WTC11 (cell line): ENCODE results near the gene PRIM2. TPM values are rescaled to one million over a fixed set of nuclear protein-coding genes. Genes with fewer than 3 reads are reported as not detected.
A peak's percentile ranks its signal among the peaks of the same experiment; 100 is the strongest.

ENCODE experiments used
- ATAC-seq: fragments of 200-7000 bp; cut with Tn5 transposase; 2 replicates; pipeline ENCODE4 v1.10.0; 2021; ENCODE audit warnings: mild to moderate bottlenecking, moderate library complexity
- CTCF ChIA-PET: fragments of 300-600 bp; sonication (Branson Sonifier 250); formaldehyde crosslinking; loops from one replicate; lab custom pipeline; 2021; ENCODE audit warnings: antibody characterized with exemption; lab: Charles Lee
- POLR2A ChIA-PET: fragments of 350-600 bp; sonication (Branson Sonifier 250); formaldehyde crosslinking; loops from one replicate; lab custom pipeline; 2021; ENCODE audit warnings: antibody characterized with exemption; lab: Charles Lee
- DNase-seq: peaks from one replicate; pipeline ENCODE4 v3.0.0; 2021; ENCODE audit warnings: low spot score
- H3K27ac Mint-ChIP-seq: 2 replicates; pipeline ENCODE4 v1.8.0; 2021; ENCODE audit warnings: mixed read lengths
- H3K27me3 Mint-ChIP-seq: 2 replicates; pipeline ENCODE4 v1.8.0; 2021; ENCODE audit warnings: low read depth, mild to moderate bottlenecking, moderate library complexity, mixed read lengths
- H3K36me3 Mint-ChIP-seq: 2 replicates; pipeline ENCODE4 v1.8.0; 2021; ENCODE audit warnings: mixed read lengths
- H3K4me1 Mint-ChIP-seq: 2 replicates; pipeline ENCODE4 v1.8.0; 2022; ENCODE audit warnings: mixed read lengths
- H3K4me3 Mint-ChIP-seq: 2 replicates; pipeline ENCODE4 v1.8.0; 2021; ENCODE audit warnings: mild to moderate bottlenecking, moderate library complexity, mixed read lengths
- H3K9me3 Mint-ChIP-seq: 2 replicates; pipeline ENCODE4 v1.8.0; 2021; ENCODE audit warnings: mixed read lengths
- AFF4 ChIP-seq: sonication (generic); formaldehyde crosslinking; IDR thresholded peaks from 2 replicates; pipeline ENCODE4 v1.8.1; 2023; ENCODE audit warnings: mild to moderate bottlenecking, missing genetic modification reagents, borderline replicate concordance
- ATF1 ChIP-seq: sonication (generic); formaldehyde crosslinking; IDR thresholded peaks from 2 replicates; pipeline ENCODE4 v1.8.1; 2023; ENCODE audit warnings: mild to moderate bottlenecking, moderate library complexity, missing genetic modification reagents
- ATF2 ChIP-seq: sonication (generic); formaldehyde crosslinking; IDR thresholded peaks from 2 replicates; pipeline ENCODE4 v1.8.1; 2022; ENCODE audit warnings: low read depth, missing genetic modification reagents, borderline replicate concordance
- CTCF ChIP-seq: fragments of 200-600 bp; IDR thresholded peaks from 2 replicates; pipeline ENCODE4 v1.8.0; 2022; ENCODE audit warnings: antibody characterized with exemption
- E2F4 ChIP-seq: sonication (generic); formaldehyde crosslinking; IDR thresholded peaks from 2 replicates; pipeline ENCODE4 v1.8.1; 2022; ENCODE audit warnings: low read depth, mild to moderate bottlenecking, moderate library complexity, missing genetic modification reagents, borderline replicate concordance
- ELF4 ChIP-seq: sonication (generic); formaldehyde crosslinking; IDR thresholded peaks from 2 replicates; pipeline ENCODE4 v1.8.1; 2022; ENCODE audit warnings: low read depth, mild to moderate bottlenecking, moderate library complexity, missing genetic modification reagents
- EMX1 ChIP-seq: fragments of 250-450 bp; sonication (Bioruptor Pico); IDR thresholded peaks from 2 replicates; pipeline ENCODE4 v1.8.0; 2021; ENCODE audit warnings: mild to moderate bottlenecking
- ETV6 ChIP-seq: sonication (generic); formaldehyde crosslinking; IDR thresholded peaks from 2 replicates; pipeline ENCODE4 v1.8.1; 2022; ENCODE audit warnings: mild to moderate bottlenecking, missing genetic modification reagents
- IRF2 ChIP-seq: sonication (generic); formaldehyde crosslinking; IDR thresholded peaks from 2 replicates; pipeline ENCODE4 v1.8.0; 2022; ENCODE audit warnings: low read depth, missing genetic modification reagents, borderline replicate concordance
- JAZF1 ChIP-seq: fragments of 250-450 bp; sonication (Bioruptor Pico); IDR thresholded peaks from 2 replicates; pipeline ENCODE4 v1.9.0; 2021; ENCODE audit warnings: moderate library complexity, mild to moderate bottlenecking, inconsistent platforms
- JUN ChIP-seq: sonication (generic); formaldehyde crosslinking; IDR thresholded peaks from 2 replicates; pipeline ENCODE4 v1.8.0; 2023; ENCODE audit warnings: mild to moderate bottlenecking, missing genetic modification reagents
- NFATC4 ChIP-seq: fragments of 250-450 bp; sonication (Bioruptor Pico); IDR thresholded peaks from 2 replicates; pipeline ENCODE4 v1.9.0; 2021; ENCODE audit warnings: mild to moderate bottlenecking
- NFYB ChIP-seq: sonication (generic); formaldehyde crosslinking; conservative IDR thresholded peaks from 2 replicates; pipeline ENCODE4 v1.8.0; 2022; ENCODE audit warnings: low read depth, missing genetic modification reagents
- NR1H2 ChIP-seq: sonication (generic); formaldehyde crosslinking; IDR thresholded peaks from 2 replicates; pipeline ENCODE4 v1.9.0; 2021; ENCODE audit warnings: mild to moderate bottlenecking, moderate library complexity, missing genetic modification reagents
- SP1 ChIP-seq: sonication (generic); formaldehyde crosslinking; conservative IDR thresholded peaks from 2 replicates; pipeline ENCODE4 v1.8.1; 2022; ENCODE audit warnings: missing genetic modification reagents
- TEAD1 ChIP-seq: sonication (generic); formaldehyde crosslinking; IDR thresholded peaks from 2 replicates; pipeline ENCODE4 v1.8.0; 2022; ENCODE audit warnings: mild to moderate bottlenecking, missing genetic modification reagents
- TP53 ChIP-seq: sonication (generic); formaldehyde crosslinking; IDR thresholded peaks from 2 replicates; pipeline ENCODE4 v1.8.1; 2023; ENCODE audit warnings: mild to moderate bottlenecking, missing genetic modification reagents
- ZBTB43 ChIP-seq: sonication (generic); formaldehyde crosslinking; IDR thresholded peaks from 2 replicates; pipeline ENCODE4 v1.8.1; 2023; ENCODE audit warnings: mild to moderate bottlenecking, missing genetic modification reagents
- ZNF232 ChIP-seq: sonication (generic); formaldehyde crosslinking; IDR thresholded peaks from 2 replicates; pipeline ENCODE4 v1.8.0; 2022; ENCODE audit warnings: mild to moderate bottlenecking, missing genetic modification reagents
- ZNF263 ChIP-seq: sonication (generic); formaldehyde crosslinking; IDR thresholded peaks from 2 replicates; pipeline ENCODE4 v1.8.1; 2022; ENCODE audit warnings: low read depth, mild to moderate bottlenecking, moderate library complexity, missing genetic modification reagents
- ZNF317 ChIP-seq: sonication (generic); formaldehyde crosslinking; IDR thresholded peaks from 2 replicates; pipeline ENCODE4 v1.8.1; 2023; ENCODE audit warnings: low read depth, mild to moderate bottlenecking, moderate library complexity, missing genetic modification reagents, borderline replicate concordance
- ZNF416 ChIP-seq: fragments of 250-450 bp; sonication (Bioruptor Pico); IDR thresholded peaks from 2 replicates; pipeline ENCODE4 v1.9.0; 2021; ENCODE audit warnings: mild to moderate bottlenecking, inconsistent platforms
- total RNA-seq: library from RNA; stranded (reverse); gene quantifications from 3 replicates; pipeline ENCODE4 v1.2.3, GENCODE V29; 2021

The PRIM2 gene
- total RNA-seq, 1 experiment from 2014 or later, result 42.2 TPM

GRCh38 chr6:57315851-57316250 is 1.6 kb upstream of the PRIM2 start (continued):
- no peak for TF ChIP-seq JAZF1
- no peak for TF ChIP-seq NR1H2 (CRISPR knock-in tag)
- no peak for TF ChIP-seq NFYB (CRISPR knock-in tag)
- TF ChIP-seq SP1, result no peak
- TF ChIP-seq TP53, result no peak
- no peak for TF ChIP-seq ATF1
- TF ChIP-seq ATF2 (CRISPR knock-in tag), result no peak

- ChIA-PET POLR2A (interaction anchor here (1.0 to 1.5 kb wide), 2 partner anchors 118 to 144 kb away, joined by 3 to 4 read pairs; partner anchors contain the start of gene BAG2), CTCF (interaction anchor here (0.6 to 3.2 kb wide), 13 partner anchors 12 to 465 kb away, joined by 3 to 34 read pairs (median 5); partner anchors contain the start of genes BAG2, BEND6 and RAB23)
- H3K27ac Mint-ChIP-seq, result peak overlapping the region; percentile 95
- peaks cover 12% of the 10 kb centered on the region for H3K4me1 Mint-ChIP-seq
- peak overlapping the region; percentile 100 for H3K4me3 Mint-ChIP-seq
- H3K36me3 Mint-ChIP-seq, result peaks cover 35% of the 10 kb centered on the region
- no peak for TF ChIP-seq ZNF232 (CRISPR knock-in tag)
- peak; percentile 53 for TF ChIP-seq CTCF
- TF ChIP-seq ETV6 (CRISPR knock-in tag), result peak; percentile 64; the same call in 1 of the 2 replicates
- no peaks in the 10 kb centered on the region for H3K9me3 Mint-ChIP-seq
- no peaks in the 10 kb centered on the region for H3K27me3 Mint-ChIP-seq
- DNase-seq (peak; percentile 82), ATAC-seq (peak; percentile 88)
Measured at GRCh38 chr6:57316581-57317059, 810 bp upstream of the PRIM2 start.

- ATAC-seq (no peak), DNase-seq (no peak)
- H3K9me3 Mint-ChIP-seq, result peaks cover 26% of the 10 kb centered on the region
- H3K27ac Mint-ChIP-seq, result no peak overlapping the region
- no peak overlapping the region for H3K4me3 Mint-ChIP-seq
- CTCF ChIA-PET, result interaction anchor here (0.5 to 1.2 kb wide), 4 partner anchors 135 to 421 kb away, joined by 3 to 6 read pairs (median 4); partner anchors contain the start of gene BEND6
- POLR2A ChIA-PET, result no interaction called here
- TF ChIP-seq ZNF317 (CRISPR knock-in tag) (no peak), ZNF416 (CRISPR knock-in tag) (no peak), JUN (no peak), E2F4 (CRISPR knock-in tag) (no peak), CTCF (no peak), ELF4 (CRISPR knock-in tag) (no peak), ZNF263 (CRISPR knock-in tag) (no peak), AFF4 (CRISPR knock-in tag) (no peak), NFATC4 (CRISPR knock-in tag) (no peak), IRF2 (CRISPR knock-in tag) (no peak), TEAD1 (CRISPR knock-in tag) (no peak), EMX1 (CRISPR knock-in tag) (no peak), ZBTB43 (no peak), SP1 (no peak)
- no peaks in the 10 kb centered on the region for H3K27me3 Mint-ChIP-seq
- H3K4me1 Mint-ChIP-seq, result no peaks in the 10 kb centered on the region
- H3K36me3 Mint-ChIP-seq, result peaks cover 92% of the 10 kb centered on the region
Measured at GRCh38 chr6:57324538-57324937, 7.1 kb downstream of the PRIM2 start.
